Coronary artery (tissue), 2 donors: Measurements from ENCODE around the gene CDC14A.
"Not testable (repeated sequence)": the region's sequence is repeated elsewhere in the genome, so short reads cannot be mapped to it uniquely, and the experiment has no call there.

Experiments
- DNase-seq: peaks from one replicate; pipeline ENCODE4 v3.0.0-alpha.2; 2017; ENCODE audit warnings: low spot score
- H3K27ac ChIP-seq, 2 donors: fragments of 200-600 bp; sonication (generic); one replicate each; pipeline ENCODE4 v1.5.1; 2016 to 2019
- H3K4me3 ChIP-seq: fragments of 200-600 bp; sonication (generic); 2 replicates; pipeline ENCODE4 v1.5.1; 2016; ENCODE audit warnings: mild to moderate bottlenecking, moderate library complexity
- CTCF ChIP-seq: fragments of 200-600 bp; sonication (generic); IDR thresholded peaks from one replicate; pipeline ENCODE4 v1.5.1; 2019; ENCODE audit warnings: antibody characterized with exemption

CDC14A gene

GRCh38 chr1:100335436-100335835, 16.9 kb upstream of the CDC14A start:
- no peak for TF ChIP-seq CTCF
- DNase-seq, result no peak
- no peak overlapping the region for H3K4me3 ChIP-seq
- H3K27ac ChIP-seq, result no peak overlapping the region

GRCh38 chr1:100337878-100338277, 14.4 kb upstream of the CDC14A start:
- H3K27ac ChIP-seq, H3K4me3 ChIP-seq, DNase-seq: not testable (repeated sequence)

GRCh38 chr1:100339735-100340134, 12.6 kb upstream of the CDC14A start:
- H3K27ac ChIP-seq, H3K4me3 ChIP-seq, DNase-seq: not testable (repeated sequence)

GRCh38 chr1:100340494-100340893, 11.8 kb upstream of the CDC14A start:
- DNase-seq, result no peak
- Histone ChIP-seq H3K27ac (no peak overlapping the region), H3K4me3 (no peak overlapping the region)
- no peak for TF ChIP-seq CTCF

- no peak overlapping the region for H3K4me3 ChIP-seq
- H3K27ac ChIP-seq, result no peak overlapping the region
- DNase-seq, result no peak
- no peak for TF ChIP-seq CTCF
Measured at GRCh38 chr1:100342348-100342747, 10.0 kb upstream of the CDC14A start.

GRCh38 chr1:100343897-100344296, 8.4 kb upstream of the CDC14A start:
- DNase-seq, result no peak
- no peak overlapping the region for H3K4me3 ChIP-seq
- H3K27ac ChIP-seq, result no peak overlapping the region
- no peak for TF ChIP-seq CTCF

GRCh38 chr1:100344774-100345173, 7.5 kb upstream of the CDC14A start:
- Histone ChIP-seq H3K4me3 (no peak overlapping the region), H3K27ac (no peak overlapping the region)
- TF ChIP-seq CTCF, result no peak
- DNase-seq, result no peak

GRCh38 chr1:100346387-100346786, 5.9 kb upstream of the CDC14A start:
- no peak for TF ChIP-seq CTCF
- no peak overlapping the region for H3K4me3 ChIP-seq
- no peak for DNase-seq
- no peak overlapping the region for H3K27ac ChIP-seq
